ENCODE results near the gene LAX1.
"Not testable (repeated sequence)": the region's sequence is repeated elsewhere in the genome, so short reads cannot be mapped to it uniquely, and the experiment has no call there.

Gene LAX1

GRCh38 chr1:203792486-203792885 is 27.5 kb downstream of the LAX1 start:
- TF ChIP-seq MAX (IDR thresholded peaks at IDR 0.05; ENCODE audit: low read depth, low read length) = no peak
- no peak for TF ChIP-seq CTCF (IDR thresholded peaks at IDR 0.05; ENCODE audit: low read depth, low read length)
- TF ChIP-seq POLR2A (IDR thresholded peaks at IDR 0.05; ENCODE audit: extremely low read depth, insufficient read length) = no peak
- no peak for TF ChIP-seq MYC (IDR thresholded peaks at IDR 0.05; ENCODE audit: low read depth, low read length)
- no peak for DNase-seq (ENCODE audit: low read depth)
- H3K4me3 ChIP-seq (ENCODE audit: low read depth, low read length) = no peak overlapping the region

GRCh38 chr1:203793561-203793960 is 28.6 kb downstream of the LAX1 start:
- DNase-seq (ENCODE audit: low read depth); H3K4me3 ChIP-seq (ENCODE audit: low read depth, low read length): not testable (repeated sequence)

GRCh38 chr1:203794764-203795440 is 29.9 kb downstream of the LAX1 start:
- H3K4me3 ChIP-seq (ENCODE audit: low read depth, low read length) = peak overlapping the region; percentile 44
- no peak for DNase-seq (ENCODE audit: low read depth)
- TF ChIP-seq MAX (IDR thresholded peaks at IDR 0.05; ENCODE audit: low read depth, low read length) (no peak), CTCF (IDR thresholded peaks at IDR 0.05; ENCODE audit: low read depth, low read length) (no peak), POLR2A (IDR thresholded peaks at IDR 0.05; ENCODE audit: extremely low read depth, insufficient read length) (no peak), MYC (IDR thresholded peaks at IDR 0.05; ENCODE audit: low read depth, low read length) (no peak)

GRCh38 chr1:203795441-203796235 is 30.7 kb downstream of the LAX1 start, which contains the start of the genes ZBED6 and ZC3H11A:
TSS of gene ZBED6 (plus strand) at chr1:203795623. CDS start at chr1:203797523, 1,900 bp downstream.
TSS of gene ZC3H11A (plus strand) at chr1:203795623. CDS start at chr1:203817071, 21,448 bp downstream.
- TF ChIP-seq CTCF (IDR thresholded peaks at IDR 0.05; ENCODE audit: low read depth, low read length) (no peak), MAX (IDR thresholded peaks at IDR 0.05; ENCODE audit: low read depth, low read length) (peak; percentile 94), MYC (IDR thresholded peaks at IDR 0.05; ENCODE audit: low read depth, low read length) (peak; percentile 59), POLR2A (IDR thresholded peaks at IDR 0.05; ENCODE audit: extremely low read depth, insufficient read length) (peak; percentile 36)
- peak within 1 kb of the TSS; percentile 95 for H3K4me3 ChIP-seq (ENCODE audit: low read depth, low read length)
- DNase-seq (ENCODE audit: low read depth) = peak; percentile 98

GRCh38 chr1:203796236-203796605 is 31.2 kb downstream of the LAX1 start:
- no peak for TF ChIP-seq POLR2A (IDR thresholded peaks at IDR 0.05; ENCODE audit: extremely low read depth, insufficient read length)
- TF ChIP-seq MAX (IDR thresholded peaks at IDR 0.05; ENCODE audit: low read depth, low read length) = no peak
- no peak for TF ChIP-seq CTCF (IDR thresholded peaks at IDR 0.05; ENCODE audit: low read depth, low read length)
- no peak for TF ChIP-seq MYC (IDR thresholded peaks at IDR 0.05; ENCODE audit: low read depth, low read length)
- peak overlapping the region; percentile 95 for H3K4me3 ChIP-seq (ENCODE audit: low read depth, low read length)
- peak; percentile 64 for DNase-seq (ENCODE audit: low read depth)

GRCh38 chr1:203797216-203797615 is 32.2 kb downstream of the LAX1 start:
- TF ChIP-seq MAX (IDR thresholded peaks at IDR 0.05; ENCODE audit: low read depth, low read length) (no peak), MYC (IDR thresholded peaks at IDR 0.05; ENCODE audit: low read depth, low read length) (no peak), POLR2A (IDR thresholded peaks at IDR 0.05; ENCODE audit: extremely low read depth, insufficient read length) (no peak), CTCF (IDR thresholded peaks at IDR 0.05; ENCODE audit: low read depth, low read length) (no peak)
- peak overlapping the region; percentile 95 for H3K4me3 ChIP-seq (ENCODE audit: low read depth, low read length)
- no peak for DNase-seq (ENCODE audit: low read depth)

Data from NB4 (cell line).